HEK293T (cell line): ENCODE data around the gene POP4.

Experiments
- CTCF ChIA-PET: fragments of 350-600 bp; formaldehyde crosslinking; extraction: SDS; loops from one replicate; lab custom pipeline; 2021; ENCODE audit warnings: antibody characterized with exemption, inconsistent platforms; lab: Yijun Ruan, JAX
- POLR2A ChIA-PET: fragments of 350-600 bp; formaldehyde crosslinking; extraction: SDS; loops from one replicate; lab custom pipeline; 2020; ENCODE audit warnings: antibody characterized with exemption, inconsistent platforms; lab: Yijun Ruan, JAX
- DNase-seq: peaks from one replicate; pipeline ENCODE4 v3.0.0; 2012; ENCODE audit warnings: mixed read lengths; ENCODE audit errors: extremely low spot score
- ARNT ChIP-seq: fragments of 450-650 bp; IDR thresholded peaks from 2 replicates; pipeline ENCODE4 v1.6.1; 2017; ENCODE audit warnings: mild to moderate bottlenecking
- BHLHE40 ChIP-seq: fragments of 450-650 bp; IDR thresholded peaks from 2 replicates; pipeline ENCODE4 v1.6.1; 2016; ENCODE audit warnings: mild to moderate bottlenecking, moderate library complexity, borderline replicate concordance
- CTBP1 ChIP-seq: fragments of 450-650 bp; IDR thresholded peaks from 2 replicates; pipeline ENCODE4 v1.6.1; 2016; ENCODE audit warnings: borderline replicate concordance
- ELF4 ChIP-seq: fragments of 450-650 bp; IDR thresholded peaks from 2 replicates; pipeline ENCODE4 v1.6.1; 2017; ENCODE audit warnings: antibody characterized with exemption
- FOXA1 ChIP-seq: fragments of 450-650 bp; IDR thresholded peaks from 2 replicates; pipeline ENCODE4 v1.6.1; 2016; ENCODE audit warnings: mild to moderate bottlenecking
- FOXK2 ChIP-seq: fragments of 450-650 bp; IDR thresholded peaks from 2 replicates; pipeline ENCODE4 v1.6.1; 2016; ENCODE audit warnings: mild to moderate bottlenecking
- FOXM1 ChIP-seq: fragments of 450-650 bp; IDR thresholded peaks from 2 replicates; pipeline ENCODE4 v1.6.1; 2017; ENCODE audit warnings: mild to moderate bottlenecking, borderline replicate concordance
- HDGF ChIP-seq: fragments of 450-650 bp; IDR thresholded peaks from 2 replicates; pipeline ENCODE4 v1.6.1; 2017; ENCODE audit warnings: antibody characterized with exemption, borderline replicate concordance
- L3MBTL2 ChIP-seq: fragments of 450-650 bp; conservative IDR thresholded peaks from 2 replicates; pipeline ENCODE4 v1.6.1; 2016; ENCODE audit warnings: mild to moderate bottlenecking
- LEF1 ChIP-seq: fragments of 450-650 bp; IDR thresholded peaks from 2 replicates; pipeline ENCODE4 v1.6.1; 2017; ENCODE audit warnings: mild to moderate bottlenecking, borderline replicate concordance
- NFRKB ChIP-seq: fragments of 450-650 bp; IDR thresholded peaks from 2 replicates; pipeline ENCODE4 v1.6.1; 2016; ENCODE audit warnings: mild to moderate bottlenecking, moderate library complexity
- SP1 ChIP-seq: fragments of 450-650 bp; IDR thresholded peaks from 2 replicates; pipeline ENCODE4 v1.6.1; 2017
- SUZ12 ChIP-seq: fragments of 450-650 bp; IDR thresholded peaks from 2 replicates; pipeline ENCODE4 v1.6.1; 2016; ENCODE audit warnings: mild to moderate bottlenecking
- TARDBP ChIP-seq: fragments of 450-650 bp; IDR thresholded peaks from 2 replicates; pipeline ENCODE4 v1.6.1; 2016
- ZNF384 ChIP-seq: fragments of 450-650 bp; IDR thresholded peaks from 2 replicates; pipeline ENCODE4 v1.6.1; 2016
- TF ChIP-seq, protein P1 (sequence below): fragments of 450-650 bp; IDR thresholded peaks from 2 replicates; pipeline ENCODE4 v1.6.1; 2016

Gene POP4

DNA sequence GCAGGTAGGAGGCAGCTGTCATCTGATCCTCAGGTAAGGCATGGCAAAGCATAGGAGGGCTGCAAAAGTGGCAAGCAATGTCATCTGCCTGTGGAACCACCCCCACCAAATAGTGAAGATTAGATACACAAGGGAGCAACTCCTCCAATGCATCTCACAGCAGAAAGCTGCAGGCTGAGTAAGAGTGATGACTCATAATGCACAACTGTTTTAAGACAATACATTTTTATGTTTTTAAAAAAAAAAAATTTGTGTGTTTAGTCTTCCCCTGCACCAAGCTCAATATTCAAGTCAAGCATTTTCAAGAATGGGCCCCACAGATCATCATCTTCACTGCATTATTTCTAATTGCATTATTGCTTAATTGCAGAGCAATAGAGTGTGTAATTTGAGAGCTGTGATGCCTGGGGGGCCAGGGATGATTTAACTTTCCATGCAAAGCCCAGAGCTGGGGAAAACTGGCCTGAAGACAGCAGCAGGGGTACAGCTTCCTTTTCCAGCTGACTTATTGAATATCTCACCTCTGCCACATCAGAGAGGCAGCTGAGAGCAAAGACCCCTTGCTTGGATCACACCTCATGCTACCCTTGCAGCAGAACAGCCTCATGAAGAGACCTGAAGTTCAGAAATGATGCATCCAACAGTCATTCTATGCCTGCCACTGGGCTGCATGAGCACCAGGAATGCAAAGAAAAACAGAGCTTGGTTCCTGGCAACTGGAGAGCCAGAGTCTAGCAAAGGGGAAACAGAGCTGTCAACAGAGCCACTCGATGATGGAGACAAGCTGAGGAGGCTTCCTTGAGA, 22.7 kb upstream of the POP4 start:
- no peak for DNase-seq
- TF ChIP-seq HDGF (no peak), TARDBP (no peak), LEF1 (no peak), NFRKB (no peak), ARNT (no peak), ELF4 (no peak), SUZ12 (no peak)
- TF ChIP-seq, protein P1, sequence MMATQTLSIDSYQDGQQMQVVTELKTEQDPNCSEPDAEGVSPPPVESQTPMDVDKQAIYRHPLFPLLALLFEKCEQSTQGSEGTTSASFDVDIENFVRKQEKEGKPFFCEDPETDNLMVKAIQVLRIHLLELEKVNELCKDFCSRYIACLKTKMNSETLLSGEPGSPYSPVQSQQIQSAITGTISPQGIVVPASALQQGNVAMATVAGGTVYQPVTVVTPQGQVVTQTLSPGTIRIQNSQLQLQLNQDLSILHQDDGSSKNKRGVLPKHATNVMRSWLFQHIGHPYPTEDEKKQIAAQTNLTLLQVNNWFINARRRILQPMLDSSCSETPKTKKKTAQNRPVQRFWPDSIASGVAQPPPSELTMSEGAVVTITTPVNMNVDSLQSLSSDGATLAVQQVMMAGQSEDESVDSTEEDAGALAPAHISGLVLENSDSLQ, result no peak
- ChIA-PET POLR2A (interaction anchor here (0.7 to 1.2 kb wide), 2 partner anchors 13 to 23 kb away, joined by 3 read pairs; partner anchors contain the start of gene POP4), CTCF (no interaction called here)

DNA sequence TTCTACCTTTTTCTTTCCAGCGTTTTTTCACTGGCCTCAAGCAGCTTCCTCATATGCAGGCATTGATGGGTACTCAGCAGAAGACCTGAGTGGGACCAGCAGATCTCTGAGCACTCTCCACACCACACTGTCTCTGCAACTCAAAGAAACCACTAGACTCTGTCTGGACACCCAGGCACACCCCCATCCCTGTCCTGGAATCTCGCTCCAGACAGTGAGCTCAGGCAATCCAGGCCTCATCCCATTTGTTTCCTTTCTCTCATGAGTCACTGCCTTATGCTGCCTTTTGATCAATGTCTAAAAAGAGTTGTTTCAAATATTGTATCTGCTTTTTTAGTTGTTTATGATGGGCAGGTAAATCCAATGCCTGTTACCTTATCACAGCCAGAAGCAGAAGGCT, 19.7 kb upstream of the POP4 start:
- DNase-seq, result no peak
- TF ChIP-seq TARDBP (no peak), NFRKB (no peak), BHLHE40 (no peak), ARNT (no peak), SP1 (no peak), FOXM1 (no peak), LEF1 (no peak), SUZ12 (no peak), HDGF (no peak), FOXK2 (no peak), FOXA1 (no peak), ELF4 (no peak), CTBP1 (no peak)
- POLR2A ChIA-PET, result interaction anchor here (1.2 kb wide), 1 partner anchor 20 kb away, joined by 3 read pairs; the partner anchor contains the start of gene POP4
- CTCF ChIA-PET, result no interaction called here

DNA sequence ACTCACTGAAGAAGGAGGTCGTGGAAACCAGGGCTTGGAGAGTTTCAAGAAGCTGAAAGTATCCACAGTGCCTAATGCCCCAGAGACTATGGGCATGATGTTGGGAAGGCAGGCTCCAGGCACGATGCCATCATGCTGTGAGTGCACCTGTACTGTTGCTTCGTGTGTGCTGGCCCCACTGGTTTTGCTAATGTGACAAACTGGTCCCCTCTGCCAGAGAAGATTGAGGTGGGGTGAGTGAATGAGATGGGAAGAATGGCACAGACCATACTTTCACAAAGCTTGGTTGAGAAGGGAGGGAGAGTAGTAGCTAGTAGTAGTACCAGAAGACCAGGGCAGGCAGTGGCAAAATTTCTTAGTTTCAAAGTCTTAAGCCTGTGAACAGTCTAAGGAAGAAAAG, 19.0 kb upstream of the POP4 start:
- TF ChIP-seq, protein P1, result no peak
- TF ChIP-seq ARNT, result no peak
- POLR2A ChIA-PET, result no interaction called here
- CTCF ChIA-PET, result no interaction called here
- DNase-seq, result no peak

DNA sequence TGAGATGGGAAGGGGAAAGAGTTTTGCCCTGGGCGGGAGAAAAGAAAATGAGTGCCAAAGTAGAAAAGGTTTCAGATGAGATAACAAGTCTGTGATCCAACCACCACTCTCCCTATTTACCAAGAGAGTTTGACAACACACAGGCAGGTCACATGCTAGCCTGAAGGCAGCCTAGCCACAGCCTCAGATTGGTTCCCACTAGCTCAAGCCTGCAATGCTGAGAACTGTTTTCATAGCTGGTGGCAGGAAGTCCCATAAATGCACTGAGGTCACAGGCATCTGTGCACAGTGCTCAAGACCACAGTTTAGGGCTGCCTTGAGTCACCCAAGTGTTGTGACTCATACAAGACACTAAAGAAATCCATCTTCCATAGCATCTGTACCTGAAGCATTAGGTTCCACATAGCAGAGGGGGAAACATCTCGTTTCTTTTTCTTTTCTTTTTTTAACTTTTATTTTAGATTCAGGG, 18.5 kb upstream of the POP4 start:
- CTCF ChIA-PET, result no interaction called here
- TF ChIP-seq ZNF384, result no peak
- no peak for TF ChIP-seq LEF1
- TF ChIP-seq FOXM1, result no peak
- TF ChIP-seq FOXK2, result no peak
- TF ChIP-seq SP1, result no peak
- TF ChIP-seq NFRKB, result no peak
- TF ChIP-seq BHLHE40, result no peak
- no peak for TF ChIP-seq FOXA1
- no peak for TF ChIP-seq TARDBP
- TF ChIP-seq CTBP1, result no peak
- TF ChIP-seq HDGF, result no peak
- TF ChIP-seq ARNT, result no peak
- TF ChIP-seq, protein P1, result no peak
- TF ChIP-seq SUZ12, result no peak
- TF ChIP-seq ELF4, result no peak
- no peak for TF ChIP-seq L3MBTL2
- POLR2A ChIA-PET, result no interaction called here
- DNase-seq, result no peak

DNA sequence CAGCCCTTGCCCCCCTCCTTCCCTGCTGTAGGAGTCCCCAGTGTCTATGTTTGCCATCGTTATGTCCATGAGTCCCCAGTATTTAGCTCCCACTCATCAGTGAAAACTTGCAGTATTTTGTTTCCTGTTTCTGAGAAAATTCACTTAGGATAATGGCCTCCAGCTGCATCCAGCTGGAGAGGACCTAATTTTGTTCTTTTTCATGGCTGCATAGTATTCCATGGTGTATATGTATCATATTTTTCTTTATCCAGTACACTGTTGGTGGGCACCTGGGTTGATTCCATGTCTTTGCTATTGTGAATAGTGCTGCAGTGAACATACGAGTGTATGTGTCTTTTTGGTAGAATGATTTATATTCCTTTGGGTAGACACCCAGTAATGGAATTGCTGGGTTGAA, 18.0 kb upstream of the POP4 start:
- POLR2A ChIA-PET, result no interaction called here
- TF ChIP-seq FOXK2 (no peak), HDGF (no peak), CTBP1 (no peak), ELF4 (no peak), SP1 (no peak), FOXA1 (no peak), ZNF384 (no peak), LEF1 (no peak), NFRKB (no peak), SUZ12 (no peak), BHLHE40 (no peak)
- TF ChIP-seq, protein P1, result no peak
- DNase-seq, result no peak
- CTCF ChIA-PET, result no interaction called here

DNA sequence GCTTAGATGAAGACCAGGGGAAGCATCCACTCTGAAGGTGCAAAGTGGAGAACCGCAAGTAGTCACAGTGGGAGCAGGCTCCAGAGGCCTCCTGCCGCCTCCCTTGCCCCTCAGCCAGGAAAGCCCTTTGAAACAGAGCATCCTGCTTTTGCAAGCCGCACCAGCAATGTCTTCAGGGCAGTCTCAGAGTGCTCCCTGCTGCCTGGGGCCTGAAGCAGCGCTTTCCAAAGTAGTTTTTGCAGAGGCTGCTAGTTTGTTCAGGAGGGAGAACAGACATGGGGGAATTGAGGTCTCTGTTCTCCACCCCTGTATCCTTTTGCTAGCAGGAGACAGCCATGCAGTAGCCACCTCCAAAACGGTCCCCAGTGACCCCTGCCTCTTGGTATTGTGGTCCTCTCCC, 15.8 kb upstream of the POP4 start:
- TF ChIP-seq CTBP1 (no peak), FOXA1 (no peak), ARNT (no peak), SUZ12 (no peak), LEF1 (no peak), ELF4 (no peak), BHLHE40 (no peak), SP1 (no peak), FOXM1 (no peak)
- DNase-seq, result no peak
- ChIA-PET CTCF (no interaction called here), POLR2A (no interaction called here)
